CD4-positive, alpha-beta T cell treated with Interleukin-4 for 1 hour (primary cell): ENCODE measurements around the gene OPA1.
A peak's percentile ranks its signal among the peaks of the same experiment; 100 is the strongest.

Source experiments
- DNase-seq, 2 donors: peaks; one replicate each; pipeline ENCODE4 v3.0.0-alpha.2; 2020 to 2022

Gene OPA1

GRCh38 chr3:193710286-193711165 lies 117.5 kb downstream of the OPA1 start:
- DNase-seq = no peak

GRCh38 chr3:193711166-193711485 lies 118.1 kb downstream of the OPA1 start:
- DNase-seq = no peak

- no peak for DNase-seq
Measured at GRCh38 chr3:193711523-193711963, 118.5 kb downstream of the OPA1 start.

GRCh38 chr3:193711964-193712598 lies 119.1 kb downstream of the OPA1 start:
- no peak for DNase-seq

- no peak for DNase-seq
Measured at GRCh38 chr3:193712938-193713337, 119.9 kb downstream of the OPA1 start.

GRCh38 chr3:193714523-193715137 lies 121.6 kb downstream of the OPA1 start:
- no peak for DNase-seq

GRCh38 chr3:193716150-193716549 lies 123.1 kb downstream of the OPA1 start:
- DNase-seq = peak in 1 of 2 donors; percentile 23

- no peak for DNase-seq
Measured at GRCh38 chr3:193719735-193720134, 126.7 kb downstream of the OPA1 start.

- DNase-seq = no peak
Measured at GRCh38 chr3:193720169-193720568, 127.2 kb downstream of the OPA1 start.

- no peak for DNase-seq
Measured at GRCh38 chr3:193722566-193722965, 129.6 kb downstream of the OPA1 start.

GRCh38 chr3:193727089-193727488 lies 134.1 kb downstream of the OPA1 start:
- no peak for DNase-seq

- no peak for DNase-seq
Measured at GRCh38 chr3:193728429-193729087, 135.6 kb downstream of the OPA1 start.

GRCh38 chr3:193729088-193729465 lies 136.1 kb downstream of the OPA1 start:
- DNase-seq = no peak

GRCh38 chr3:193729601-193730000 lies 136.6 kb downstream of the OPA1 start:
- no peak for DNase-seq

GRCh38 chr3:193730511-193730910 lies 137.5 kb downstream of the OPA1 start:
- DNase-seq = no peak

- no peak for DNase-seq
Measured at GRCh38 chr3:193730976-193731375, 138.0 kb downstream of the OPA1 start.

GRCh38 chr3:193731656-193732055 lies 138.6 kb downstream of the OPA1 start:
- no peak for DNase-seq

- no peak for DNase-seq
Measured at GRCh38 chr3:193732391-193732790, 139.4 kb downstream of the OPA1 start.

- DNase-seq = no peak
Measured at GRCh38 chr3:193732827-193733226, 139.8 kb downstream of the OPA1 start.

- no peak for DNase-seq
Measured at GRCh38 chr3:193734737-193735366, 141.8 kb downstream of the OPA1 start.

GRCh38 chr3:193735850-193736249 lies 142.8 kb downstream of the OPA1 start:
- DNase-seq = no peak

GRCh38 chr3:193736616-193737015 lies 143.6 kb downstream of the OPA1 start:
- DNase-seq = no peak

- no peak for DNase-seq
Measured at GRCh38 chr3:193737191-193737751, 144.3 kb downstream of the OPA1 start.
